Caki2 (cell line): ENCODE measurements around the gene S100A5. TPM values are rescaled to one million over a fixed set of nuclear protein-coding genes. Genes with fewer than 3 reads are reported as not detected.
"Not testable (repeated sequence)": the region's sequence is repeated elsewhere in the genome, so short reads cannot be mapped to it uniquely, and the experiment has no call there.

Source experiments
- DNase-seq: peaks from one replicate; pipeline ENCODE4 v3.0.0-alpha.2; 2015; ENCODE audit warnings: low read depth
- in situ Hi-C: cut with HindIII; loops from 2 replicates; pipeline ENCODE4 v1.10.0; 2016; ENCODE audit warnings: low sequenced_read_pairs, low pct_unique_long_range_greater_than_20kb, mixed read lengths
- total RNA-seq: library from RNA; depleted of rRNA; stranded (reverse); fragments of >200 nt; shearing (Covaris generic); gene quantifications from 2 replicates; pipeline ENCODE4 v1.2.3, GENCODE V29; 2014; ENCODE audit warnings: low replicate concordance; rRNA removed

Gene S100A5, protein sequence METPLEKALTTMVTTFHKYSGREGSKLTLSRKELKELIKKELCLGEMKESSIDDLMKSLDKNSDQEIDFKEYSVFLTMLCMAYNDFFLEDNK
- not detected in 2 replicates for total RNA-seq

DNA sequence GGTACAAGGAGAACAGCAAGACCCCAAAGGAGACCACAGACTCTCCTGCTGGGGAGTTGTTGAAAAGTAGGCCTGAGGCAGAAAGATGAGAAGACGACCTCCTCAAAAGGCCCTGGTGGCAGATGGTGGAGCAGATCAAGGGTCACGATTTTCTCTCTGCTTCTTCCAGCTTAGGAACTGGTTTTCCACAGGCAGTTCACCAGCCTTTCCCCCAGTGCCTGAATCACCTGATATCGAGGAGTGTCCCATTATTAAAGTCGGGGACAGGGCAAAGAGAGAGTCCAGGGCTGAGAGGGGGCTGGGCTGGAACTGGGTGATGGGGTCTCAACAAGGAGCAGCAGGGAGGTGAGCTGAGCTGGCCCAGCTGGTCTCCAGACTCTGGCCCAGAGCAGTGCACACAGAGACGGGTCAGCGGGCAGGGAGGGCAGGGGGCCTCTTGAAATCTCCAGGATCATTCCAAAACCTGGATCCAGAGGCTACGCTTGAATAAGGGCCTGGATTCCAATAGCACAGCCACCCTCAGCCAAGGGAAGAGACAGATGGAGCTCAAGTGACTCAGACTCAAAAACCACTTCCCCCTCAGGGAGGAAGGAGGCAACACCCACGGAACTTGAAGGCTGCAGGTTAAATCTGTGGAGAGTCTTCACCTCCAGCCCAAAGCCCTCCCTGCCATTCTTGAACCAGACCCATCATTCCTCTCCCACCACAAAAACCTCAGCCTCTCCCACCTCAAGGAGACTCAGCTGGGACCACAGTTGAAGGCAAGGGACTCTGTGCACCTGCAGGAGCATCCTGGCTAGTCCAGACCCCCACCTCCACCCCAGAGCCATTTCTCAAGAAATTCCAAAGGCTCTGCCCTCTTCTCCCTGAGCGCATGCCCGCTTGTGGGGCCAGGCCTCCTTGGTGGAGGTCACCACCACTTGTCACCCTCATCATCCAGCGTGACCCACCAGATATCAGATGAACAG, at the start of gene S100A5:
TSS of gene S100A5 (minus strand) at position 541 of the 968 bp plus-strand sequence. CDS start 743 bp downstream, outside the sequence.
- no peak for DNase-seq
- in situ Hi-C loops = no loop called here

DNA sequence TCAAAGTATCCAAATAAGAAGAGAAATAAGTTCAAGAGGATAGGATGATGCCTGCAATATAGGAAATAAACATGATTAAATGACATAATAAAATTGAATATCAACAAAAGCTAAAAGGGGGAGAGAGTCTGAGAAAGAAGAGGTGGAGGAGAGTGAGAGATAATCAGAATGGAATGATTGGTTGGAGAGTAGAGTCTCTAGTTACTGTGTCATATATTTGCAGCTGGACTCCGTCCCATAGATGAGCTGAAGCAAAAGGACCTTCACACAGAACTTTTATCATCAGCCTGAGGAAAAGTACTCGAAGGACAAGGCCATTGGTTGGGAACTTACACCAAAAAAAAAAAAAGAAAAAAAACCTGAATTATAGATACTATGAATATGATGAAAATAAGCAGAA, 47.7 kb upstream of the S100A5 start:
- in situ Hi-C loops = no loop called here
- DNase-seq = no peak

DNA sequence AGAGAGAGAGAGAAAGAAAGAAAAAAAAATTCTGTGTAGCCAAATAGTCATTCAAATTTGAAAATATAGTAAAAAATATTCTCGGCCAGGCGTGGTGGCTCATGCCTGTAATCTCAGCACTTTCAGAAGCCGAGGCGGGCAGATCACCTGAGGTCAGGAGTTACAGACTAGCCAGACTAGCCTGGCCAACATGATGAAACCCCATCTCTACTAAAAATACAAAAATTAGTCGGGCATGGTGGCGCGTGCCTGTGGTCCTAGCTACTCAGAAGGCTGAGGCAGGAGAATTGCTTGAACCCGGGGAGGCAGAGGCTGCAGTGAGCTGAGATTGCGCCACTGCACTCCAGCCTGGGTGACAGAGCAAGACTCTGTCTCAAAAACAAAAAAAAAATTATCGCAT, 47.3 kb upstream of the S100A5 start:
- in situ Hi-C loops, DNase-seq: not testable (repeated sequence)

DNA sequence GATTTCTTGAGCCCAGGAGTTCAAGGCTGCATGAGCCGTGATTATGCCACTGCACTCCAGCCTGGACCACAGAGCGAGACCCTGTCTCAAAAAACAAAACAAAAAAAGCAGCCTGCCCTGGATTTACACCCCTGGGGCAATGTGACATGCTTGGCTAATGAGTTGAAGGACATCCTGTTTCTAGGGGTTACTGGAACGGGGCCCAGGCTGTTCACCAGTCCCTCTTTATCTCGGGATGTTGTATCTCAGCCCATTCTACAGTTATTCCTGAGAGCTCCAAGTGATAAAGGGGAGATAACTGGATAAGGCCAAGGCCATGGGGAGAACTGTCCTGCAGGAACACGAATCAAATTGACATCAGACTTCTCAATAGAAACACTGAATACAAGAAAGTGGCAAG, 46.6 kb upstream of the S100A5 start:
- DNase-seq = no peak
- in situ Hi-C loops = no loop called here

DNA sequence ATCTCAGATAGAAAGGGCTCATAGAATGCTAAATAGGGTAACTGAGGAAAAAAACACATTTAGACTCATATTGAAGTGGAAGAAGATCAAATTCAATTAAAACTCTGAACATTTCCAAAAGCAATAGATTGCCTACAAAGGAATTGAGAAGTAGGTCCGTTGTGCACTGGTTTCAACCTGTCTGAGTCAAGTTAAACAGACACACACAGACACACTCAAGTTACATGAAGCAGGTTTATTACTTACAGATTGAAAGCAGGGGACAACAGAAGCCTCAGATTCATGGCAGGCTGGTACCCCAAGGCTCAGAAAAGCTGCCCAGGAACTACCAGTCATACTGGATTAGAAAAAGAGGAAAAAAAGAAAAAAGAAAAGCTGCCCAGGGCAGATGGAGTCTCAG, 45.6 kb upstream of the S100A5 start:
- in situ Hi-C loops = no loop called here
- DNase-seq = no peak

DNA sequence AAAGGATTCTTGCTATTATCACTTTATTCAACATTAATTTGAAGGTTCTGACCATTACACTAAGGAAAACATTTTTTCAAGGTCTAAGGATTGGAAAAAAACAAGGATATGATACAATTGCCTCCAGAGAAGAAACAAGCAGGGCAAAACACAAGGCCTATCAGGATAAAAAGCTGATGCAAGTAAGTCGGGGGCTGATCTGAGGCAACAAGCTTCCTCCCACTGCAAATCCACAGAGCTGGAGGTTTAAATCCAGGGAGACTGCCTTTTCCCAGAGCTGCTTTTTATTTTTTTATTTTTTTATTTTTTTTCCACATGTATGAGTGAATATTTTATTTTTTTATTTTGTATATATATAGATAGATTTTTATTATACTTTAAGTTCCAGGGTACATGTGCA, 44.3 kb upstream of the S100A5 start:
- in situ Hi-C loops = no loop called here
- no peak for DNase-seq

DNA sequence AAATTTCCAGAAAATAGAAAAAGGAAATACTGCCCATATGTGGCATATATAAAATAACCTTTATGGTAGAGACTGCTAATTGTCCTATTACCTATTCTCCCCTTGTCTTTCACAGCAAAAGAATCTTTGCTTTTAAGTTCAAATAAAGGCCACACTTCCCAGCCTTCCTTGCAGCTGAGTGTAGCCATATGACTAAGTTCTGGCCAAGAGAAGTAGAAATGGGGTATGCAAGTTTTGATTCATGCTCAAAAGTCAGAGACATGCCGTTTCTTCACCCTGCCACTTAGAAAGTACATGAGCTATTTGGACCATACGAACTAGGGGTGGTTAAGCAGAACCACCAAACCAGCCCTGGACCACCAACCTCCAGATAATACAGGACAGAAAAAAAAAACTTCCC, 43.2 kb upstream of the S100A5 start:
- in situ Hi-C loops = no loop called here
- DNase-seq = no peak

DNA sequence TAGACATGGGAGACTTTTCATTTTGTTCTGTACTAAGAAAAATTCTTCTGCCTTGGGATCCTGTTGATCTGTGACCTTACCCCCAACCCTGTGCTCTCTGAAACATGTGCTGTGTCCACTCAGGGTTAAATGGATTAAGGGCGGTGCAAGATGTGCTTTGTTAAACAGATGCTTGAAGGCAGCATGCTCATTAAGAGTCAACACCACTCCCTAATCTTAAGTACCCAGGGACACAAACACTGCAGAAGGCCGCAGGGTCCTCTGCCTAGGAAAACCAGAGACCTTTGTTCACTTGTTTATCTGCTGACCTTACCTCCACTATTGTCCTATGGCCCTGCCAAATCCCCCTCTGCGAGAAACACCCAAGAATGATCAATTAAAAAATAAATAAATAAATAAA, 42.8 kb upstream of the S100A5 start:
- in situ Hi-C loops, DNase-seq: not testable (repeated sequence)

DNA sequence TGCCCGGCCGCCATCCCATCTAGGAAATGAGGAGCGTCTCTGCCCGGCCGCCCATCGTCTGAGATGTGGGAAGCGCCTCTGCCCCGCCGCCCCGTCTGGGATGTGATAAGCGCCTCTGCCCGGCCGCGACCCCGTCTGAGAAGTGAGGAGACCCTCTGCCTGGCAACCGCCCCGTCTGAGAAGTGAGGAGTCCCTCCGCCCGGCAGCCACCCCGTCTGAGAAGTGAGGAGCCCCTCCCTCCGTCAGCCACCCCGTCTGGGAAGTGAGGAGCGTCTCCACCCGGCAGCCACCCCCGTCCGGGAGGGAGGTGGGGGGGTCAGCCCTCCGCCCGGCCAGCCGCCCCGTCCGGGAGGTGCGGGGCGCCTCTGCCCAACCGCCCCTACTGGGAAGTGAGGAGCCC, 42.1 kb upstream of the S100A5 start:
- DNase-seq, in situ Hi-C loops: not testable (repeated sequence)

DNA sequence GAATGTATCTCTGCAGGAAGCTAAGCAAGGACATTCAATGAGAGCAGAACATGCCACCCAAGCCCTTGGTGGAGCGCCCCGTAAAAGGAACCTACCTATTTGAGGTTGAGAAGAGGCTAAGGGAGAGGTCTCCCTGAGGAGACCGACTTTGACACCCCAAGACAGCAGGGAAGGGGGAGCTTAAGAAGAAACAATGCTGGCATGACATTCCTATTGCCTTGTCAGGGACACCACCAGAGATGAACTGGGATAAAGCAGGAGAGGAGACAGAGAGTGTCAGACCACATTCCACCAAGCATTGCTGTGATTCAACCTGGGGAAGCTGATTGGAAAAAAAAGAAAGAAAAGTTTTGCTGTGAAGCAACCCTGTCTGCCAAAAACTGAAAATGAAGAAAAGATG, 38.2 kb upstream of the S100A5 start:
- no peak for DNase-seq
- in situ Hi-C loops = no loop called here

DNA sequence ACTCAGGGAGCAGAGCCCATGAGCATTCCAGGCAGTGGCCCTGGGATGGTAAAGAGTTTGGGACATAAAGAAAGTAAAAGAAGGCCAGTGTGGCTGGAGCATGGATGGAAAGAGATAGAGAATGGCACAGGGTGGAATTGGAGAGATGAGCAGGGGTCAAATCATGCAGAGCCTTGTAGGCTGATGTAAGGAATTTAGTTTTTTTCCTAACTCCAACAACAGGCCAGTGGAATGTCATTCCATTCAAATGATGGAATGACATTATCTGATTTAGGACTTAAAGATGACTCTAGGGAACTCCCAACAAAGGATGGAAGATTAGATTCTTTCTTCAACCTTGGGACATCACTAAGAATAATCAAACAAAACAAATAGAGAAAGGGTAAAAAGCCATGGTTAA, 37.8 kb upstream of the S100A5 start:
- peak; percentile 32 for DNase-seq
- in situ Hi-C loops = no loop called here

DNA sequence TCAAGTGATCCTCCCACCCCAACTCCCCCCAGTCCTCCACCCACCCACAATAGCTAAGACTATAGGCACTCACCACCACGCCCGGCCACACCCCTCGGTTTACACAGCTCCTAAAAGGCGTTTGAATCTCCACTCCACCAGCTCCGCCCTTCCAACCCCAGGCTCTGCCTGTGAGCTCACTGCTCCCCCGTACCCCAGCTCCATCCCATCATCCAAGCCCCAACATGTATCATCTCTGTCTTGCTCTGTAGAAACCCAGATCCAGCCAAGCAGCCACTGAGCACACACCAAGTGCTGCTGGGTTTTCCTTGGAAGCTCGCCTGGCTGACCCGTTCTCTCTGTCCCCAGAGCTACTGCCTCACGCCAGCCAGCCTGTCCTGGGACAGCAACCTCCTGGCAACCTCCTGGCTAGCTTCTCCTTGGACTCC, 36.9 kb upstream of the S100A5 start:
- in situ Hi-C loops = no loop called here
- no peak for DNase-seq

DNA sequence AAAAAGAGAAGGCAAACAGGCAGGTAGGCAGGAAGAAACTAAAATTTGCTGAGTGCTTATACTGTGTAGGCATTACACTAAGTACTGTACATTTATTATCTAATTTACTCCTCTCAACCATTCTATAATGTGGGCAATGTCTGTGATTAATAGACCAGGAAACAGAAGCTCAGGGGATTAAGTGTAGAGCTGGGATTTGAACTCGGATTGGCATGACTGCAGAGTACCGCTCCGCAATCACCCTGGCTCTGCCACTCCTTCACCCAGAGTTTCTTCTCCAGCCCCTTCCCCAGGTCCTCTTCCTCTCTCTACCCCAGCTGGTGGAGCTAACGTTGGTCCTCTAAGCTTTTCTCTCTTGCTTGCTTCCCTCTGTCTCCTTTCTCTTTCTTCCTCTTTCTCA, 36.4 kb upstream of the S100A5 start:
- DNase-seq = no peak
- in situ Hi-C loops = no loop called here

DNA sequence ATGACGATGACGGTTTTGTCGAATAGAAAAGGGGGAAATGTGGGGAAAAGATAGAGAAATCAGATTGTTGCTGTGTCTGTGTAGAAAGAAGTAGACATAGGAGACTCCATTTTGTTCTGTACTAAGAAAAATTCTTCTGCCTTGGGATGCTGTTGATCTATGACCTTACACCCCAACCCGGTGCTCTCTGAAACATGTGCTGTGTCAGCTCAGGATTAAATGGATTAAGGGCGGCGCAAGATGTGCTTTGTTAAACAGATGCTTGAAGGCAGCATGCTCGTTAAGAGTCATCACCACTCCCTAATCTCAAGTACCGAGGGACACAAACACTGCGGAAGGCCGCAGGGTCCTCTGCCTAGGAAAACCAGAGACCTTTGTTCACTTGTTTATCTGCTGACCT, 34.8 kb upstream of the S100A5 start:
- DNase-seq, in situ Hi-C loops: not testable (repeated sequence)

DNA sequence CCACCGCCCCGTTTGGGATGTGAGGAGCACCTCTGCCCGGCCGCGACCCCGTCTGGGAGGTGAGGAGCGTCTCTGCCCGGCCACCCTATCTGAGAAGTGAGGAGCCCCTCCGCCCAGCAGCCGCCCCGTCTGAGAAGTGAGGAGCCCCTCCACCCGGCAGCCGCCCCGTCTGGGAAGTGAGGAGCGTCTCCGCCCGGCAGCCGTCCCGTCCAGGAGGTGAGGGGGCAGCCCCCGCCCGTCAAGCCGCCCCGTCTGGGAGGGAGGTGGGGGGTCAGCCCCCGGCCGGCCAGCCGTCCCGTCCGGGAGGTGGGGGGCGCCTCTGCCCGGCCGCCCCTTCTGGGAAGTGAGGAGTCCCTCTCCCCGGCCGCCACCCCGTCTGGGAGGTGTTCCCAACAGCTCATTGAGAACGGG, 34.4 kb upstream of the S100A5 start:
- DNase-seq, in situ Hi-C loops: not testable (repeated sequence)

DNA sequence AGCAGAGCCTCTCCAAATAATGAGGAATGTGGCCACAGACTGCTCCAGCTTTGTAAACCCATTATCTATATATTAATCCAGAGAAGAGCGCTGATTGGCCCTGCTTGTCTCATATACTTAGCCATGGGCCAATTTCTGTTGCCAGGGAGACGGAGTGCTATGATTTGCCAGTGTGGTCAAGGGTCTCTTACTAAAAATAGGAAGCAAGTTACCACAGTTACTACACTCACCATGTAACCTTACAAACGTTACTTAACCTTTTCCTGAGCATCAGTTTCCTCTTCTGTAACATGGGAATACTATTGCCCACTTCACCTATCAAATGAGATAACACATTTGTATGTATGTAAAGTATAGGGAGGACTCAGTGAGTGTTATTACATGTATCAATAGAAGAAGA, 32.6 kb upstream of the S100A5 start:
- in situ Hi-C loops = no loop called here
- DNase-seq = no peak

DNA sequence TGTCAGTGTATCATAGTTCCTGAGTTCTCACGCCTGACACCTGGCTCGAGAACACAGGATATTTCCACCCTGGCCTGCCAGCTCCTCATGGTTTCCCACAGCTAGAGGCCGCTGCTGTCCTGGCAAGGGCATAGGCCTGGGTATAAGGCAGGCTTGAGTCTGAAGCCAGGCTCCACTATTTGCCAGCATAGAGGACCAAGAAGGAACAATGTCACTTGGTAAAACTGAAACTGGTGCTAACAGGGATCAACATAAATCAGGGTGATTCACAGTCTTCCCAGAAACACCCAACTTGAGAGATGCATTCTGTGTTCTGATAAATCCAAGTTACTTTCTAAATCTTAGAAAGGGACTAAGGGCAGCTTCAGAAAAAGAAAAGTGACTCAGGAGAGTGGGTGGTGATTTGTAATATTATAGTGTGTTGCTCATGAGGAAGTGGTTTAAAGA, 31.9 kb upstream of the S100A5 start:
- DNase-seq = peak; percentile 77
- in situ Hi-C loops = no loop called here

DNA sequence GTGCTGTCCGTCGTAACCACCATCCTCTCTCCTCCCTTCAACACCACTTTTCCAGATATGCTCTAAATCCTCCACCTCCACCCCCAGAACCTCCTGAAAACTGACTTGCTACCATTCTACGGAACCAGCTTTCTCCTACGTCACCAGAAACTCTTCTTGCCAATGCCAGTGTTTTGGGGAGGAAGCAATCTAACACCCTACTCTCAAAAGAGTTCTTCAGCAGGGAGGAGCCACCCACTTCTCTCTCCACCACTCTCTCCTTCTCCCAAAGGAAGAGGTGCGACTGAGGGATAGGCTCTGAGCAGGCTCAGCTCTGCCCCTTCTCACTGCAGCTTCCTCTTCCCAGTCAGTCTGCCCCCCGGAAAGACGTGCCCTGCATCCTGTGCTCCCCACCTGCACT, 31.0 kb upstream of the S100A5 start:
- in situ Hi-C loops = no loop called here
- DNase-seq = no peak

DNA sequence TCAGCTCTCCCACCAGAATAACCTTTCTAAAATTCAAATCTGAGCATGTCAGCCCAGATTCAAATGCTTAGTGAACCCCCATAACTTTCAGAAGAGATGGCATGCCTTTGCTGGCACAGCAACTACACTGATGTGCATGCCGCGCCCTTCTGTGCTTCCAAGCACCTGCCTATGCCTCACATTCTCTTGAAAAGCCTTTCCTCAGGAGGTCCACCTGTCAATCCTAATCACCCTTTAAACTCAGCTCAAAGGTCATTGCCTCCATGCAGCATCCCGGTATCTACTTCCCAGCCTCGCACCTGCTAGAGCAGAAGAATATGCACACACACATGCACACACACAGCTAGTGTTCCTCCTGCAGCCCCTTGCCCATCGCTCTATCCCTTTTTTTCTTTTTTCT, 30.1 kb upstream of the S100A5 start:
- DNase-seq = no peak
- in situ Hi-C loops = no loop called here

DNA sequence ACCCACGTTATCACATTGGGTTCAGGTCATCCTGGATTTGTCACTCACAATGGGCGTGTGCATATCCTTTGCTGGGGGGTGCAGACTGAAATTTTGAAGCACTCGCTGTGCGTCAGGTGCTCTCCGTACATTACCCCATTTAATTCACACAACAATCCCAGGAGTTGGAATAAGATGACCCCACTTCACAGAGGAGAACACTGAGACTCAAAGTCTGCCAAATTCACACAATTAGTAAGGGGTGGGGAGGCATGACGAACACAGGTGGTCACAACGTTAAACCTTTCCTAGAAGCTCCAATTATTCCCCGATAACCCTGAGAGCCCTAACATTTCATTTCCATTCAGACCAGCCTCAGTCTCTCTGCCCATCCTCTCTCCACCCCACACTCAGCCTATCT, 28.7 kb upstream of the S100A5 start:
- no peak for DNase-seq
- in situ Hi-C loops = no loop called here
